HepG2 (cell line): ENCODE measurements around the gene IL17RA. TPM values are rescaled to one million over a fixed set of nuclear protein-coding genes. Genes with fewer than 3 reads are reported as not detected.

Experiments
- ATAC-seq: fragments of 200-7000 bp; cut with Tn5 transposase; 3 replicates; pipeline ENCODE4 v1.9.1; 2020; ENCODE audit warnings: mild to moderate bottlenecking, moderate library complexity
- BruUV-seq: library from RNA; stranded (reverse); fragments of 400-500 nt; replicated peaks from 2 replicates; lab custom pipeline; 2021; lab: Mats Ljungman, UMichigan
- CTCF ChIA-PET: fragments of 300-600 bp; formaldehyde crosslinking; extraction: SDS; loops from one replicate; lab custom pipeline; 2021; ENCODE audit warnings: low total read pairs, inconsistent platforms, low intra/inter-chr PET ratio; lab: Yijun Ruan, JAX
- POLR2A ChIA-PET: fragments of 350-600 bp; sonication (Branson Sonifier 250); formaldehyde crosslinking; loops from one replicate; lab custom pipeline; 2020; ENCODE audit warnings: antibody characterized with exemption, inconsistent platforms; lab: Yijun Ruan, JAX
- DNase-seq: peaks from one replicate; pipeline ENCODE4 v3.0.0-alpha.2; 2015; ENCODE audit warnings: low spot score
- FAIRE-seq: peaks from 3 replicates; lab custom pipeline; 2011; peaks lifted over from hg19 to GRCh38; lab: Jason Lieb, UNC
- H2AFZ ChIP-seq: one replicate; pipeline ENCODE4 v1.6.1; 2011; ENCODE audit warnings: low read length, inconsistent platforms
- H3K27ac ChIP-seq: fragments of 300-600 bp; 3 replicates; pipeline ENCODE4 v1.8.0; 2011; ENCODE audit warnings: mixed run types, mild to moderate bottlenecking, mixed read lengths, low read length, inconsistent platforms; ENCODE audit not compliant: insufficient read depth; ENCODE audit errors: extremely low read length
- H3K27me3 ChIP-seq, 2 experiments: fragments of 200-600 bp in 1 of 2; 2 replicates in 1 of 2; 3 replicates in 1 of 2; pipeline versions ENCODE4 v1.6.0 to v1.8.0; 2011; ENCODE audit warnings: low read length in 2 of 2, mild to moderate bottlenecking in 2 of 2, moderate library complexity in 2 of 2, inconsistent platforms in 1 of 2; ENCODE audit not compliant: insufficient read depth in 2 of 2, control insufficient read depth in 1 of 2
- H3K36me3 ChIP-seq, 2 experiments: fragments of 200-600 bp in 1 of 2; replicated peaks in 1 of 2; 2 replicates in 1 of 2; 3 replicates in 1 of 2; pipeline versions ENCODE4 v1.5.1 to v1.8.0; 2011; ENCODE audit warnings: low read length in 2 of 2, inconsistent platforms in 1 of 2; ENCODE audit not compliant: insufficient read depth in 2 of 2, control insufficient read depth in 1 of 2
- H3K4me1 ChIP-seq: 2 replicates; pipeline ENCODE4 v1.5.1; 2012; ENCODE audit warnings: low read length, inconsistent platforms; ENCODE audit not compliant: insufficient read depth
- H3K4me2 ChIP-seq: 2 replicates; pipeline ENCODE4 v1.6.0; 2011; ENCODE audit warnings: low read depth, low read length, inconsistent platforms
- H3K4me3 ChIP-seq, 3 experiments: fragments of 200-600 bp in 1 of 3; sonication (generic), shearing (Covaris generic) in 1 of 3; replicated peaks in 1 of 3; 2 replicates each; pipeline ENCODE4 v1.5.1; 2011 to 2016; ENCODE audit warnings: low read length in 3 of 3, inconsistent platforms in 2 of 3, low read depth in 2 of 3, mild to moderate bottlenecking in 2 of 3, control low read depth in 1 of 3, mixed read lengths in 1 of 3; ENCODE audit not compliant: insufficient read depth in 1 of 3
- H3K79me2 ChIP-seq: one replicate; pipeline ENCODE4 v1.6.1; 2011; ENCODE audit warnings: low read length, inconsistent platforms; ENCODE audit not compliant: insufficient read depth
- H3K9ac ChIP-seq: 2 replicates; pipeline ENCODE4 v1.6.0; 2011; ENCODE audit warnings: mild to moderate bottlenecking, low read depth, low read length, inconsistent platforms; ENCODE audit not compliant: insufficient read depth
- H3K9me3 ChIP-seq: 2 replicates; pipeline ENCODE4 v1.5.1; 2012; ENCODE audit warnings: mild to moderate bottlenecking, low read length
- H4K20me1 ChIP-seq: 2 replicates; pipeline ENCODE4 v1.6.0; 2011; ENCODE audit warnings: inconsistent platforms, mild to moderate bottlenecking, low read length, moderate library complexity; ENCODE audit not compliant: insufficient read depth
- NR2C2 ChIP-seq: sonication (generic); formaldehyde crosslinking; IDR thresholded peaks from 2 replicates; pipeline ENCODE4 v1.4.0; 2020; ENCODE audit warnings: missing genetic modification reagents, mild to moderate bottlenecking, moderate library complexity, borderline replicate concordance
- ZNF142 ChIP-seq: sonication (generic); formaldehyde crosslinking; IDR thresholded peaks from 2 replicates; pipeline ENCODE4 v1.4.0; 2020; ENCODE audit warnings: missing genetic modification reagents
- WGBS: methylation state at CpG from one replicate; pipeline ENCODE4 v1.1.6; 2017; ENCODE audit warnings: low lambda C conversion rate; 5-methylcytosine and 5-hydroxymethylcytosine counted together
- in situ Hi-C: cut with HindIII; loops from 2 replicates; pipeline ENCODE4 v1.10.0; 2017; ENCODE audit warnings: low pct_unique_long_range_greater_than_20kb; ENCODE audit not compliant: extremely low pct_ligation_motif_present
- intact Hi-C: fragments of 100-400 bp; cut with micrococcal nuclease; formaldehyde crosslinking; loops from one replicate; pipeline ENCODE4 v1.10.0; 2022; ENCODE audit not compliant: unreplicated experiment
- polyA plus RNA-seq, 8 experiments: library from polyadenylated mRNA; depleted of rRNA in 3 of 8; stranded (reverse) in 7 of 8; unstranded in 1 of 8; fragments of >200 nt; fragmentation: Illumina TruSeq in 4 of 8; extraction: Trizol in 4 of 8; gene quantifications; 2 replicates each; pipeline versions ENCODE4 v1.2.1 to v1.2.3, GENCODE V29; 2011 to 2016; ENCODE audit warnings: low read depth in 4 of 8, missing spikeins in 1 of 8, mixed read lengths in 1 of 8; ENCODE audit not compliant: insufficient read depth in 1 of 8
- total RNA-seq, 5 experiments: library from RNA; depleted of rRNA; stranded (reverse); fragments of >200 nt; fragmentation: Illumina TruSeq; extraction: Trizol; gene quantifications; 2 replicates each; pipeline ENCODE4 v1.2.3, GENCODE V29; 2016; ENCODE audit warnings: low read depth in 1 of 5
- TF ChIP-seq, protein P1 (sequence below): sonication (generic); formaldehyde crosslinking; IDR thresholded peaks from 2 replicates; pipeline ENCODE4 v1.5.0; 2020; ENCODE audit warnings: mild to moderate bottlenecking, missing genetic modification reagents, moderate library complexity

The IL17RA gene
- total and polyA plus RNA-seq, 2 of the 13 experiments (the other 11 are each of a cell fraction or from before 2014, with no cell fraction given) = 2.5 to 8.2 TPM

- ATAC-seq = peak; percentile 84
- POLR2A ChIA-PET = no interaction called here
- WGBS = 86% methylated on average over 6 of the region's 6 CpGs
Observed at GRCh38 chr22:17095538-17095937, 10.7 kb downstream of the IL17RA start.

More at GRCh38 chr22:17095538-17095937, 10.7 kb downstream of the IL17RA start:
- H3K4me1 ChIP-seq = no peaks in the 10 kb centered on the region
- no peak overlapping the region for H3K27ac ChIP-seq
- no peak for TF ChIP-seq ZNF142 (CRISPR knock-in tag)
- TF ChIP-seq, protein P1, sequence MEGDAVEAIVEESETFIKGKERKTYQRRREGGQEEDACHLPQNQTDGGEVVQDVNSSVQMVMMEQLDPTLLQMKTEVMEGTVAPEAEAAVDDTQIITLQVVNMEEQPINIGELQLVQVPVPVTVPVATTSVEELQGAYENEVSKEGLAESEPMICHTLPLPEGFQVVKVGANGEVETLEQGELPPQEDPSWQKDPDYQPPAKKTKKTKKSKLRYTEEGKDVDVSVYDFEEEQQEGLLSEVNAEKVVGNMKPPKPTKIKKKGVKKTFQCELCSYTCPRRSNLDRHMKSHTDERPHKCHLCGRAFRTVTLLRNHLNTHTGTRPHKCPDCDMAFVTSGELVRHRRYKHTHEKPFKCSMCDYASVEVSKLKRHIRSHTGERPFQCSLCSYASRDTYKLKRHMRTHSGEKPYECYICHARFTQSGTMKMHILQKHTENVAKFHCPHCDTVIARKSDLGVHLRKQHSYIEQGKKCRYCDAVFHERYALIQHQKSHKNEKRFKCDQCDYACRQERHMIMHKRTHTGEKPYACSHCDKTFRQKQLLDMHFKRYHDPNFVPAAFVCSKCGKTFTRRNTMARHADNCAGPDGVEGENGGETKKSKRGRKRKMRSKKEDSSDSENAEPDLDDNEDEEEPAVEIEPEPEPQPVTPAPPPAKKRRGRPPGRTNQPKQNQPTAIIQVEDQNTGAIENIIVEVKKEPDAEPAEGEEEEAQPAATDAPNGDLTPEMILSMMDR (CRISPR knock-in tag) = 0 out of 2 replicates have a peak, but pooled peaks have one; percentile 20
- no peak for TF ChIP-seq NR2C2 (CRISPR knock-in tag)
- TF ChIP-seq, all 625 proteins: peak for 1
- intact Hi-C loops = loop anchor here (1.0 kb wide), 1 partner anchor 20 kb away; no protein-coding TSS in a partner anchor
- Histone ChIP-seq H2AFZ (no peak overlapping the region), H4K20me1 (no peaks in the 10 kb centered on the region), H3K9me3 (no peaks in the 10 kb centered on the region), H3K79me2 (no peaks in the 10 kb centered on the region), H3K9ac (no peak overlapping the region), H3K36me3 (peaks cover 6 to 16% of the 10 kb centered on the region in 2 experiments; a peak in 2 of 5 replicates), H3K4me3 (no peak overlapping the region), H3K27me3 (no peaks in the 10 kb centered on the region), H3K4me2 (no peak overlapping the region)
- FAIRE-seq = no peak
- DNase-seq = no peak
- CTCF ChIA-PET = interaction anchor here (1.6 kb wide), 1 partner anchor 20 kb away, joined by 10 read pairs; no protein-coding TSS in a partner anchor
- in situ Hi-C loops = no loop called here
- no TSS peak for BruUV-seq
